Epithelial cell of proximal tubule (primary cell): Measurements from ENCODE around the gene ARHGAP5. TPM values are rescaled to one million over a fixed set of nuclear protein-coding genes. Genes with fewer than 3 reads are reported as not detected.

Source experiments
- DNase-seq: peaks from one replicate; pipeline ENCODE4 v3.0.0-alpha.2; 2011; ENCODE audit warnings: low read depth
- H3K4me3 ChIP-seq: 2 replicates; pipeline ENCODE4 v1.5.1; 2011; ENCODE audit warnings: low read depth, mild to moderate bottlenecking, low read length
- total RNA-seq: library from RNA; depleted of rRNA; stranded (reverse); fragments of >200 nt; gene quantifications from 2 replicates; pipeline ENCODE4 v1.2.3, GENCODE V29; 2015
- TF ChIP-seq, protein P1 (sequence below): conservative IDR thresholded peaks from 2 replicates; pipeline ENCODE4 v1.5.1; 2012; ENCODE audit warnings: low read depth, mild to moderate bottlenecking, low read length

The ARHGAP5 gene
- total RNA-seq, 1 donor from 2014 or later = 45.7 TPM

DNA sequence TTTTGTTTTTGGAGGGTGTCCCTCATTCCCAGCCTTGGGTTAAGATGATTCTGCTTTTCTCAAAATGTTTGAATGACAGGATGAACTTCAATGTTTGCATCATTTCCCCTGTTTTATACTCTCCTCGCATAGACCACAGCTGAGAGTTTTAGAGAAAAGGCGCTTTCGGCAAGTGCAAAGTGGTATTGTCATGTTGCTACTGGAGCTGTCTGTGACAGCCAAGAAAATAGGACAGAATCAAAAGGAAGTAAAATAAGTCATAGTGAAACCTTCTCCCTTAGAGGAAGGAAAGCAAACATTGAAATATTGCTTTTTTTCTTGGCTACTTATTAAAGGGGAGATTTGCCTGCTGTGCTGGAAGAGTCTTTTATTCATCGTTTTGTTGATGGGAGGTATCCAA lies 33.5 kb upstream of the ARHGAP5 start:
- TF ChIP-seq, protein P1, sequence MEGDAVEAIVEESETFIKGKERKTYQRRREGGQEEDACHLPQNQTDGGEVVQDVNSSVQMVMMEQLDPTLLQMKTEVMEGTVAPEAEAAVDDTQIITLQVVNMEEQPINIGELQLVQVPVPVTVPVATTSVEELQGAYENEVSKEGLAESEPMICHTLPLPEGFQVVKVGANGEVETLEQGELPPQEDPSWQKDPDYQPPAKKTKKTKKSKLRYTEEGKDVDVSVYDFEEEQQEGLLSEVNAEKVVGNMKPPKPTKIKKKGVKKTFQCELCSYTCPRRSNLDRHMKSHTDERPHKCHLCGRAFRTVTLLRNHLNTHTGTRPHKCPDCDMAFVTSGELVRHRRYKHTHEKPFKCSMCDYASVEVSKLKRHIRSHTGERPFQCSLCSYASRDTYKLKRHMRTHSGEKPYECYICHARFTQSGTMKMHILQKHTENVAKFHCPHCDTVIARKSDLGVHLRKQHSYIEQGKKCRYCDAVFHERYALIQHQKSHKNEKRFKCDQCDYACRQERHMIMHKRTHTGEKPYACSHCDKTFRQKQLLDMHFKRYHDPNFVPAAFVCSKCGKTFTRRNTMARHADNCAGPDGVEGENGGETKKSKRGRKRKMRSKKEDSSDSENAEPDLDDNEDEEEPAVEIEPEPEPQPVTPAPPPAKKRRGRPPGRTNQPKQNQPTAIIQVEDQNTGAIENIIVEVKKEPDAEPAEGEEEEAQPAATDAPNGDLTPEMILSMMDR = no peak
- H3K4me3 ChIP-seq = no peak overlapping the region
- DNase-seq = no peak

DNA sequence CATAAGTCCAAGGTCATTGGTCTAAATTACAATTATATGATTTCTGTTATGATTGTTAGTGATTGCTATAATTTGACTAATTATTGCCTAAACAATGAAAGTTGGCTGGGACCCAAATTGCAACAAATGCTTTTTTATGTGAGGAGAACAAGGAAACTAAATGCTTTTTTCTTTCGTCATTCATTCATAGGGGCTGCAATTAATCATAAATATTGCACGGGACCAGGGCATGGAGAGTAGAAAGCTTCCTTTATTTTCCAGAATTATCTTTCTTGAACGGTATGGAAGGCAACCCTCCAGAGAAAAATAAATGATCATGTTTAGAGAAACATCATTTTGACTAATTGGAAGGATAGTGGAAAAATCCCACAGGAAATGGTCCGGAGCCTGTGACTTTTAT lies 32.6 kb upstream of the ARHGAP5 start:
- DNase-seq = no peak
- no peak overlapping the region for H3K4me3 ChIP-seq
- TF ChIP-seq, protein P1 = no peak

DNA sequence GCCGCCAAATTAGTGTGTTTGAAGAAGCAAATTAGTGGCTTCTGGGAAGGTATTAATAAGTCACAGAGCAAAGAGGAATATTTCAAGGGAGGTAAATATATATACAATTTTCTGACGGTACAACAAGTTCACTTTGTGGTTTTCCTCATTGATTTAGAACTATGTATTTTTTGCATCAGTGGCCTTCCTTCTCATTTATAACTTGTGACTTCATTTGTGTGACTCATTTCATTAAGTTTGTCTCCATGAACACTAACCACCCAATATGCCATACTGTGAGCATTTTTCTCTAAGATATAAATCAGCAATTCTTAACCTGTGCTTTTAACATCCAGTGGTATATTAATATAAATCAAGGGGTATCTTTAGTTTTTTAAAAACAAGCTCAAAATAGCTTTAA lies 29.3 kb upstream of the ARHGAP5 start:
- TF ChIP-seq, protein P1 = no peak
- no peak overlapping the region for H3K4me3 ChIP-seq
- DNase-seq = no peak

DNA sequence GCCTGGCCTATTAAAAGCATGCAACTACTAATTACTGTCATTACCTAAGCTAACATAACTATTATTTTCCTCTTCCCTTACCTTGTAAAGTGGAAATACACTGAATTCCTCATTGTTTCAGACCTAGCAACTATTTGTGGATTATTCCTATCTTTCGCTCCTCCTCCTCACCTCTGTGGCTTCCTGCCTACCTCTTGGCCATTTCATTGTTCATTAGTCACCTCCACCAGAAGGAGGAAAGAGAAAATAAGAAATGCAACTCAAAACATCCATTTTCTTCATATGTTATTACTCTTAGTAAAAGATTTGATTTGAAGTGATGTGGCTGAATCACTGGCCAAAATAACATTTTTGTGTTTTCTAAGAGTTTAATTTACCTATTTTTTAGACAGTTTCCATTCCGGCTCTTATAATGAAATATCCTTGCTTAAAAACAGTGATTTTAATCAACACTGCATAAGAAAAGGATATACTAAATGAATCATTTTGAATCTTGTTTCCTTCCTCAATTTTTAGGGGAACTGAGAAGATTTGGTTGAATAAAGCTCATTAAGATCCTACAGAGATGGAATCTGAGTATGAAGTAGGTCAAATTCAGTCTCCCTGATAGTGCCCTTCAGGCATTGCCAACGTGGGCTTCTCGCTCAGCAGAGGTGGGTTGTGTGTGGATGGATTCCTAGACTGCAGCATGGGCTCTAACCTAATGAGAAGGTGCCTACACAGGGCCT lies 27.6 kb upstream of the ARHGAP5 start:
- DNase-seq = no peak
- TF ChIP-seq, protein P1 = no peak
- no peak overlapping the region for H3K4me3 ChIP-seq

DNA sequence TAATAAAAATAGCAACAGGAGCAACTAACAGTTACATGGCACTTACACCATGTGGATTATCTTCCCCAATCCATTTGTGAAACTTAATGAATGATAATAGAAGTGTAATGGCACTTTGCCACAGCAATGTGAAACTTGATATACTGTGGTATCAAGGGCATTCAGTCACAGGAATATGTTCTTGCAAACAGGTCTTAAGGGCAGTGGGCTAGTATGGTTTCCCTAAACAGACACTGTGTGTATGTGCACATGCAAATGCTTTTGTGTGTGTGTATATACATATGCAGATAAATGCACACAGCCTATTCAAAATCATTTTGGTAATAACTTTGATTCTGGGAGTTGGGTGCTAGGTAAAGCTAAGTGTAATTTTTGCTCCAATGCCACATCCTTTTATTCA lies 26.2 kb upstream of the ARHGAP5 start:
- TF ChIP-seq, protein P1 = no peak
- no peak overlapping the region for H3K4me3 ChIP-seq
- DNase-seq = no peak

DNA sequence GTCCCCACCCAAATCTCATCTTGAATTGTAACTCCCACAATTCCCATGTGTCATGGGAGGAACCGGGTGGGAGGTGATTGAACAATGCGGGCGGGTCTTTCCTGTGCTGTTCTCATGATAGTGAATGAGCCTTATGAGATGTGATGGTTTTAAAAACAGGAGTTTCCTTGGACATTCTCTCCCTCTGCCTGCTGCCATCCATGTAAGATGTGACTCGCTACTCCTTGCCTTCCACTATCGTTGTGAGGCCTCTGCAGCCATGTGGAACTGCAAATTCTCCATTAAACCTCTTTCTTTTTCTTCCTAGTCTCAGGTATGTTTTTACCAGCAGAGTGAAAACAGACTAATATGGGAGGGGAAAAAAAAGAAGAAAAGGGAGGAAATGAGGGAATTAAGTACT lies 22.6 kb upstream of the ARHGAP5 start:
- no peak overlapping the region for H3K4me3 ChIP-seq
- TF ChIP-seq, protein P1 = no peak
- DNase-seq = no peak

DNA sequence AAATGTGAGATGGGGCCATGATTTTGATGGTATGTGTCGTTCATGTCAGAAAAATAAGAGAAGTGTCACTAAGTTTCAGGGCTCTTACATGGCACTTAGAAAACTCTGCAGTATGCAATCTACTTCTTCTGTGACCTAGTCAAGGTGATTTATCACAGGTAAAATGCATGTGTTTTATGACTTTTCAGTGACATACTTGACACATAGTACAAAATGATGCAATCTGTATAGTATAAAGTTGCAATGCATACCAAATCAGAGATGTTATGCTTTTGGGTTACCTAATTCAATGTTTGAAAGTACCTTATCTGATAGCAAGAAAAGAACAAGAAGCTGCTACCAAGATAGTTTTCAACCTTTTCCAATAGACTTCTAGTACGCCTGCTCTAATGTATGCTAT lies 21.9 kb upstream of the ARHGAP5 start:
- H3K4me3 ChIP-seq = no peak overlapping the region

More for the DNA sequence above, 21.9 kb upstream of the ARHGAP5 start:
- DNase-seq = no peak
- TF ChIP-seq, protein P1 = no peak
